Stimulated activated CD8-positive, alpha-beta memory T cell treated with anti-CD3 and anti-CD28 coated beads, Interleukin-4, amount 100 ng/mL, for 48 hours (primary cell): ENCODE data around the gene EDEM1.
"Not testable (repeated sequence)": the region's sequence is repeated elsewhere in the genome, so short reads cannot be mapped to it uniquely, and the experiment has no call there.

Experiments used
- DNase-seq: peaks from one replicate; pipeline ENCODE4 v3.0.0-alpha.2; 2020

EDEM1 gene

GRCh38 chr3:5187156-5187919 lies at the start of gene EDEM1:
EDEM1 (plus strand) TSS chr3:5187707; CDS start chr3:5187806, 99 bp downstream.
- DNase-seq = peak; percentile 98

- no peak for DNase-seq
These were observed 49.1 kb upstream of the EDEM1 start for GRCh38 chr3:5138214-5138981.

- DNase-seq = no peak
These were observed 47.3 kb upstream of the EDEM1 start for GRCh38 chr3:5140230-5140621.

GRCh38 chr3:5140839-5141238 lies 46.7 kb upstream of the EDEM1 start:
- DNase-seq = no peak

GRCh38 chr3:5141760-5142159 lies 45.7 kb upstream of the EDEM1 start:
- no peak for DNase-seq

GRCh38 chr3:5143464-5143863 lies 44.0 kb upstream of the EDEM1 start:
- DNase-seq = no peak

- no peak for DNase-seq
These were observed 43.1 kb upstream of the EDEM1 start for GRCh38 chr3:5144316-5144994.

GRCh38 chr3:5145120-5145519 lies 42.4 kb upstream of the EDEM1 start:
- DNase-seq = no peak

- DNase-seq = not testable (repeated sequence)
These were observed 40.4 kb upstream of the EDEM1 start for GRCh38 chr3:5147152-5147551.

- no peak for DNase-seq
These were observed 38.1 kb upstream of the EDEM1 start for GRCh38 chr3:5149306-5149880.

GRCh38 chr3:5151586-5151985 lies 35.9 kb upstream of the EDEM1 start:
- no peak for DNase-seq

GRCh38 chr3:5153074-5153473 lies 34.4 kb upstream of the EDEM1 start:
- DNase-seq = no peak

- DNase-seq = no peak
These were observed 32.3 kb upstream of the EDEM1 start for GRCh38 chr3:5155241-5155640.

GRCh38 chr3:5160321-5160720 lies 27.2 kb upstream of the EDEM1 start:
- no peak for DNase-seq

GRCh38 chr3:5160940-5161858 lies 26.3 kb upstream of the EDEM1 start:
- DNase-seq = peak; percentile 48

GRCh38 chr3:5162102-5162501 lies 25.4 kb upstream of the EDEM1 start:
- no peak for DNase-seq

GRCh38 chr3:5165698-5166097 lies 21.8 kb upstream of the EDEM1 start:
- DNase-seq = no peak

- DNase-seq = no peak
These were observed 20.7 kb upstream of the EDEM1 start for GRCh38 chr3:5166846-5167245.

GRCh38 chr3:5168110-5168509 lies 19.4 kb upstream of the EDEM1 start:
- DNase-seq = no peak

GRCh38 chr3:5169807-5170206 lies 17.7 kb upstream of the EDEM1 start:
- no peak for DNase-seq

- DNase-seq = no peak
These were observed 16.5 kb upstream of the EDEM1 start for GRCh38 chr3:5170975-5171374.

GRCh38 chr3:5172018-5172417 lies 15.5 kb upstream of the EDEM1 start:
- no peak for DNase-seq
